HepG2 (cell line): Measurements from ENCODE around the gene POU6F1. TPM values are rescaled to one million over a fixed set of nuclear protein-coding genes. Genes with fewer than 3 reads are reported as not detected.

Experiments used
- ATAC-seq: fragments of 200-7000 bp; cut with Tn5 transposase; 3 replicates; pipeline ENCODE4 v1.9.1; 2020; ENCODE audit warnings: mild to moderate bottlenecking, moderate library complexity
- BruUV-seq: library from RNA; stranded (reverse); fragments of 400-500 nt; replicated peaks from 2 replicates; lab custom pipeline; 2021; lab: Mats Ljungman, UMichigan
- CTCF ChIA-PET: fragments of 300-600 bp; formaldehyde crosslinking; extraction: SDS; loops from one replicate; lab custom pipeline; 2021; ENCODE audit warnings: low total read pairs, inconsistent platforms, low intra/inter-chr PET ratio; lab: Yijun Ruan, JAX
- POLR2A ChIA-PET: fragments of 350-600 bp; sonication (Branson Sonifier 250); formaldehyde crosslinking; loops from one replicate; lab custom pipeline; 2020; ENCODE audit warnings: antibody characterized with exemption, inconsistent platforms; lab: Yijun Ruan, JAX
- DNase-seq: peaks from one replicate; pipeline ENCODE4 v3.0.0-alpha.2; 2015; ENCODE audit warnings: low spot score
- FAIRE-seq: peaks from 3 replicates; lab custom pipeline; 2011; peaks lifted over from hg19 to GRCh38; lab: Jason Lieb, UNC
- H2AFZ ChIP-seq: one replicate; pipeline ENCODE4 v1.6.1; 2011; ENCODE audit warnings: low read length, inconsistent platforms
- H3K27ac ChIP-seq: fragments of 300-600 bp; 3 replicates; pipeline ENCODE4 v1.8.0; 2011; ENCODE audit warnings: mixed run types, mild to moderate bottlenecking, mixed read lengths, low read length, inconsistent platforms; ENCODE audit not compliant: insufficient read depth; ENCODE audit errors: extremely low read length
- H3K27me3 ChIP-seq, 2 experiments: fragments of 200-600 bp in 1 of 2; 2 replicates in 1 of 2; 3 replicates in 1 of 2; pipeline versions ENCODE4 v1.6.0 to v1.8.0; 2011; ENCODE audit warnings: low read length in 2 of 2, mild to moderate bottlenecking in 2 of 2, moderate library complexity in 2 of 2, inconsistent platforms in 1 of 2; ENCODE audit not compliant: insufficient read depth in 2 of 2, control insufficient read depth in 1 of 2
- H3K36me3 ChIP-seq, 2 experiments: fragments of 200-600 bp in 1 of 2; replicated peaks in 1 of 2; 2 replicates in 1 of 2; 3 replicates in 1 of 2; pipeline versions ENCODE4 v1.5.1 to v1.8.0; 2011; ENCODE audit warnings: low read length in 2 of 2, inconsistent platforms in 1 of 2; ENCODE audit not compliant: insufficient read depth in 2 of 2, control insufficient read depth in 1 of 2
- H3K4me1 ChIP-seq: 2 replicates; pipeline ENCODE4 v1.5.1; 2012; ENCODE audit warnings: low read length, inconsistent platforms; ENCODE audit not compliant: insufficient read depth
- H3K4me2 ChIP-seq: 2 replicates; pipeline ENCODE4 v1.6.0; 2011; ENCODE audit warnings: low read depth, low read length, inconsistent platforms
- H3K4me3 ChIP-seq, 3 experiments: fragments of 200-600 bp in 1 of 3; sonication (generic), shearing (Covaris generic) in 1 of 3; replicated peaks in 1 of 3; 2 replicates each; pipeline ENCODE4 v1.5.1; 2011 to 2016; ENCODE audit warnings: low read length in 3 of 3, inconsistent platforms in 2 of 3, low read depth in 2 of 3, mild to moderate bottlenecking in 2 of 3, control low read depth in 1 of 3, mixed read lengths in 1 of 3; ENCODE audit not compliant: insufficient read depth in 1 of 3
- H3K79me2 ChIP-seq: one replicate; pipeline ENCODE4 v1.6.1; 2011; ENCODE audit warnings: low read length, inconsistent platforms; ENCODE audit not compliant: insufficient read depth
- H3K9ac ChIP-seq: 2 replicates; pipeline ENCODE4 v1.6.0; 2011; ENCODE audit warnings: mild to moderate bottlenecking, low read depth, low read length, inconsistent platforms; ENCODE audit not compliant: insufficient read depth
- H3K9me3 ChIP-seq: 2 replicates; pipeline ENCODE4 v1.5.1; 2012; ENCODE audit warnings: mild to moderate bottlenecking, low read length
- H4K20me1 ChIP-seq: 2 replicates; pipeline ENCODE4 v1.6.0; 2011; ENCODE audit warnings: inconsistent platforms, mild to moderate bottlenecking, low read length, moderate library complexity; ENCODE audit not compliant: insufficient read depth
- ARNTL ChIP-seq: sonication (generic); formaldehyde crosslinking; IDR thresholded peaks from 2 replicates; pipeline ENCODE4 v1.4.0; 2020; ENCODE audit warnings: mild to moderate bottlenecking, missing genetic modification reagents
- ELF4 ChIP-seq: sonication (generic); formaldehyde crosslinking; IDR thresholded peaks from 2 replicates; pipeline ENCODE4 v1.5.0; 2020; ENCODE audit warnings: missing genetic modification reagents, mild to moderate bottlenecking, moderate library complexity, borderline replicate concordance
- FOSL1 ChIP-seq: sonication (generic); formaldehyde crosslinking; IDR thresholded peaks from 2 replicates; pipeline ENCODE4 v1.9.0; 2021; ENCODE audit warnings: missing genetic modification reagents, borderline replicate concordance
- FOXA1 ChIP-seq, 2 experiments: fragments of 450-650 bp in 1 of 2; sonication (generic) in 1 of 2; formaldehyde crosslinking in 1 of 2; IDR thresholded peaks; 2 replicates each; pipeline versions ENCODE4 v1.4.0 to v1.6.1; 2016 to 2020; ENCODE audit warnings: missing genetic modification reagents in 1 of 2
- HMG20B ChIP-seq: conservative IDR thresholded peaks from 2 replicates; pipeline ENCODE4 v1.6.1; 2016; ENCODE audit warnings: missing genetic modification reagents, missing compliant biosample characterization
- HNRNPLL ChIP-seq: fragments of 200-400 bp; formaldehyde crosslinking; IDR thresholded peaks from 2 replicates; pipeline ENCODE4 v1.6.1; 2017; ENCODE audit warnings: mild to moderate bottlenecking, low read depth, low read length; ENCODE audit not compliant: poor library complexity, severe bottlenecking
- MAZ ChIP-seq, 2 experiments: sonication (generic) in 1 of 2; formaldehyde crosslinking in 1 of 2; IDR thresholded peaks; 2 replicates each; pipeline versions ENCODE4 v1.5.0 to v1.6.1; 2012 to 2020; ENCODE audit warnings: low read depth in 2 of 2, mild to moderate bottlenecking in 2 of 2, borderline replicate concordance in 1 of 2, improper control_type of control experiment in 1 of 2, low read length in 1 of 2, missing genetic modification reagents in 1 of 2, moderate library complexity in 1 of 2
- NAIF1 ChIP-seq: sonication (generic); formaldehyde crosslinking; IDR thresholded peaks from 2 replicates; pipeline ENCODE4 v1.5.0; 2020; ENCODE audit warnings: mild to moderate bottlenecking, missing genetic modification reagents, borderline replicate concordance
- PHF8 ChIP-seq: sonication (generic); formaldehyde crosslinking; IDR thresholded peaks from 2 replicates; pipeline ENCODE4 v1.5.0; 2020; ENCODE audit warnings: missing genetic modification reagents
- RBM39 ChIP-seq: fragments of 200-400 bp; formaldehyde crosslinking; IDR thresholded peaks from one replicate; pipeline ENCODE4 v1.6.1; 2018; ENCODE audit warnings: antibody characterized with exemption, mild to moderate bottlenecking, low read depth, low read length; ENCODE audit not compliant: poor library complexity, severe bottlenecking
- ZNF768 ChIP-seq: sonication (generic); formaldehyde crosslinking; IDR thresholded peaks from 2 replicates; pipeline ENCODE4 v1.4.0; 2020; ENCODE audit warnings: missing genetic modification reagents
- ZSCAN9 ChIP-seq: IDR thresholded peaks from 2 replicates; pipeline ENCODE4 v1.6.1; 2016; ENCODE audit warnings: borderline replicate concordance
- WGBS: methylation state at CpG from one replicate; pipeline ENCODE4 v1.1.6; 2017; ENCODE audit warnings: low lambda C conversion rate; 5-methylcytosine and 5-hydroxymethylcytosine counted together
- in situ Hi-C: cut with HindIII; loops from 2 replicates; pipeline ENCODE4 v1.10.0; 2017; ENCODE audit warnings: low pct_unique_long_range_greater_than_20kb; ENCODE audit not compliant: extremely low pct_ligation_motif_present
- intact Hi-C: fragments of 100-400 bp; cut with micrococcal nuclease; formaldehyde crosslinking; loops from one replicate; pipeline ENCODE4 v1.10.0; 2022; ENCODE audit not compliant: unreplicated experiment
- polyA plus RNA-seq, 8 experiments: library from polyadenylated mRNA; depleted of rRNA in 3 of 8; stranded (reverse) in 7 of 8; unstranded in 1 of 8; fragments of >200 nt; fragmentation: Illumina TruSeq in 4 of 8; extraction: Trizol in 4 of 8; gene quantifications; 2 replicates each; pipeline versions ENCODE4 v1.2.1 to v1.2.3, GENCODE V29; 2011 to 2016; ENCODE audit warnings: low read depth in 4 of 8, missing spikeins in 1 of 8, mixed read lengths in 1 of 8; ENCODE audit not compliant: insufficient read depth in 1 of 8
- total RNA-seq, 5 experiments: library from RNA; depleted of rRNA; stranded (reverse); fragments of >200 nt; fragmentation: Illumina TruSeq; extraction: Trizol; gene quantifications; 2 replicates each; pipeline ENCODE4 v1.2.3, GENCODE V29; 2016; ENCODE audit warnings: low read depth in 1 of 5
- TF ChIP-seq, protein P1 (sequence below), 2 experiments: sonication (generic) in 1 of 2; formaldehyde crosslinking in 1 of 2; IDR thresholded peaks; 2 replicates each; pipeline versions ENCODE4 v1.4.0 to v1.6.1; 2018 to 2020; ENCODE audit warnings: missing genetic modification reagents in 2 of 2, borderline replicate concordance in 1 of 2, low read depth in 1 of 2, mild to moderate bottlenecking in 1 of 2, missing biosample characterization in 1 of 2
- TF ChIP-seq, protein P2 (sequence below): sonication (generic); formaldehyde crosslinking; IDR thresholded peaks from 2 replicates; pipeline ENCODE4 v1.4.0; 2020; ENCODE audit warnings: low read depth, mild to moderate bottlenecking, missing genetic modification reagents
- TF ChIP-seq, protein P3 (sequence below): sonication (generic); formaldehyde crosslinking; IDR thresholded peaks from 2 replicates; pipeline ENCODE4 v1.4.0; 2020; ENCODE audit warnings: missing genetic modification reagents, borderline replicate concordance

Gene POU6F1
- total and polyA plus RNA-seq, 2 of the 13 experiments (the other 11 are each of a cell fraction or from before 2014, with no cell fraction given) = 0.48 to 0.51 TPM

DNA sequence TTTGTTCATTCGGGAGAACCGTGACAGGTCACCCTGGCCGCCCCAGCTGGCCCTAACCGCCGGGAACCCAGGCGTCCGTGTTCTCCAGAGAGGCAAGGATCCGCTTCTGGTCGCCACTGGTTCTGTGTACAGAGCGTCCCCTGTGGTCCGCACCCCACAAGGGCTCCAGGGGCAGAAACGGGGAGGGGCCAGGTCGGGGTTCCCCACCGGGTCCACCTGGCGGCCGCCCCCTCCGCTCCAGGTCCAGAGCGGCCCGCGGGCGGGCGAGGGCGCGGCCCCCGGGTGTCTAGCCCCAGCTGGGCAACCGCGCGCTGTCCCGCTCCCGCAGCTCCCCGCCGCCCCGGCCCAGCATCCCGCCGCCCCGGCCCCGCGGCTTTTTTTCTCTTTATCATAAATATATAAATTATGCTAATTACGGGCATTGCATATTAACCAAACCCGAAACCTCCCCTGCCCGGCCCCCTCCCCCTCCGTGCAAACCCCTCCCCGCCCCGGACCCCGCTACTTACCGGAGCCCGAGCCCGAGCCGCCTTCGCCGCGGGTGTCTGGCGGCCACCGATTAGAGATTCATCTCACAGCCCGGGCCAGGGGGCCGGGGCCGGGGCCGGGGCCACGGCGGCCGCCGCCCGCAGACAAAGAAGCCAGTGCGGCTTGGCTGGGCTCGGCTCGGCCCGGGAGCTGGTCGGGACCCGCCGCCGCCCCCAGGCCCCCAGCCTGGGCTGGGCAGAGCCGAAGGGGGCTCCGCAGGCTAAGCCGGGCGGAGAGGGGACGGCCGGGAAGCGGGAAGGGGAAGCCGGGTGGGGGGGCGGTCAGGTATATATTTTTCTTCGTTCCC lies 512 bp downstream of the POU6F1 start:
- ATAC-seq = peak; percentile 57
- peak overlapping the region; percentile 99 for H3K4me2 ChIP-seq
- H3K27ac ChIP-seq = no peak overlapping the region
- H4K20me1 ChIP-seq = no peaks in the 10 kb centered on the region
- intact Hi-C loops (no loop called here), in situ Hi-C loops (no loop called here)
- H3K79me2 ChIP-seq = no peaks in the 10 kb centered on the region
- WGBS = 1% methylated on average over 62 of the region's 81 CpGs
- FAIRE-seq = no peak
- ChIA-PET CTCF (no interaction called here), POLR2A (interaction anchor here (0.7 to 2.6 kb wide), 17 partner anchors 13 to 452 kb away, joined by 3 to 43 read pairs (median 5); partner anchors contain the start of genes CSRNP2, DAZAP2 and TFCP2)
- H2AFZ ChIP-seq = no peak overlapping the region
- peak overlapping the region; percentile 65; the same call in 1 of the 2 replicates for H3K9ac ChIP-seq
- no peaks in the 10 kb centered on the region for H3K36me3 ChIP-seq
- no peak for DNase-seq
- H3K4me3 ChIP-seq = peak overlapping the region; percentile 71 to 79 (median 73); a peak in 5 of 6 replicates
- no peaks in the 10 kb centered on the region; a peak in 1 of 5 replicates for H3K27me3 ChIP-seq
- BruUV-seq = no TSS peak
- no peaks in the 10 kb centered on the region for H3K9me3 ChIP-seq
- peaks cover 16% of the 10 kb centered on the region for H3K4me1 ChIP-seq
- no peak for TF ChIP-seq ELF4 (CRISPR knock-in tag)
- TF ChIP-seq ZNF768 (CRISPR knock-in tag) = 0 out of 2 replicates have a peak, but pooled peaks have one; percentile 20
- peak; percentile 26 for TF ChIP-seq HNRNPLL
- TF ChIP-seq, protein P1, sequence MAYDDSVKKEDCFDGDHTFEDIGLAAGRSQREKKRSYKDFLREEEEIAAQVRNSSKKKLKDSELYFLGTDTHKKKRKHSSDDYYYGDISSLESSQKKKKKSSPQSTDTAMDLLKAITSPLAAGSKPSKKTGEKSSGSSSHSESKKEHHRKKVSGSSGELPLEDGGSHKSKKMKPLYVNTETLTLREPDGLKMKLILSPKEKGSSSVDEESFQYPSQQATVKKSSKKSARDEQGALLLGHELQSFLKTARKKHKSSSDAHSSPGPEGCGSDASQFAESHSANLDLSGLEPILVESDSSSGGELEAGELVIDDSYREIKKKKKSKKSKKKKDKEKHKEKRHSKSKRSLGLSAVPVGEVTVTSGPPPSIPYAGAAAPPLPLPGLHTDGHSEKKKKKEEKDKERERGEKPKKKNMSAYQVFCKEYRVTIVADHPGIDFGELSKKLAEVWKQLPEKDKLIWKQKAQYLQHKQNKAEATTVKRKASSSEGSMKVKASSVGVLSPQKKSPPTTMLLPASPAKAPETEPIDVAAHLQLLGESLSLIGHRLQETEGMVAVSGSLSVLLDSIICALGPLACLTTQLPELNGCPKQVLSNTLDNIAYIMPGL (CRISPR knock-in tag; IDR thresholded peaks at IDR 0.05; ENCODE audit: borderline replicate concordance in 1 of 2, low read depth in 1 of 2) = peak in 1 of 2 experiments; percentile 54; a peak in 1 of 4 replicates
- TF ChIP-seq ZSCAN9 (CRISPR knock-in tag) = no peak
- TF ChIP-seq ARNTL (CRISPR knock-in tag) = no peak
- TF ChIP-seq FOXA1 (IDR thresholded peaks at IDR 0.05) = no peak
- peak; percentile 21; the same call in 1 of the 2 replicates for TF ChIP-seq FOXA1 (CRISPR knock-in tag; IDR thresholded peaks at IDR 0.05)
- TF ChIP-seq PHF8 (CRISPR knock-in tag) = peak; percentile 44; the same call in 1 of the 2 replicates
- no peak for TF ChIP-seq MAZ (IDR thresholded peaks at IDR 0.05; ENCODE audit: borderline replicate concordance, low read depth, low read length)
- 0 out of 2 replicates have a peak, but pooled peaks have one; percentile 31 for TF ChIP-seq MAZ (CRISPR knock-in tag; IDR thresholded peaks at IDR 0.05; ENCODE audit: low read depth)
- no peak for TF ChIP-seq HMG20B
- TF ChIP-seq RBM39 = peak; percentile 20
- TF ChIP-seq, protein P2, sequence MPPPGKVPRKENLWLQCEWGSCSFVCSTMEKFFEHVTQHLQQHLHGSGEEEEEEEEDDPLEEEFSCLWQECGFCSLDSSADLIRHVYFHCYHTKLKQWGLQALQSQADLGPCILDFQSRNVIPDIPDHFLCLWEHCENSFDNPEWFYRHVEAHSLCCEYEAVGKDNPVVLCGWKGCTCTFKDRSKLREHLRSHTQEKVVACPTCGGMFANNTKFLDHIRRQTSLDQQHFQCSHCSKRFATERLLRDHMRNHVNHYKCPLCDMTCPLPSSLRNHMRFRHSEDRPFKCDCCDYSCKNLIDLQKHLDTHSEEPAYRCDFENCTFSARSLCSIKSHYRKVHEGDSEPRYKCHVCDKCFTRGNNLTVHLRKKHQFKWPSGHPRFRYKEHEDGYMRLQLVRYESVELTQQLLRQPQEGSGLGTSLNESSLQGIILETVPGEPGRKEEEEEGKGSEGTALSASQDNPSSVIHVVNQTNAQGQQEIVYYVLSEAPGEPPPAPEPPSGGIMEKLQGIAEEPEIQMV (CRISPR knock-in tag) = peak; percentile 62; the same call in 1 of the 2 replicates
- TF ChIP-seq, protein P3, sequence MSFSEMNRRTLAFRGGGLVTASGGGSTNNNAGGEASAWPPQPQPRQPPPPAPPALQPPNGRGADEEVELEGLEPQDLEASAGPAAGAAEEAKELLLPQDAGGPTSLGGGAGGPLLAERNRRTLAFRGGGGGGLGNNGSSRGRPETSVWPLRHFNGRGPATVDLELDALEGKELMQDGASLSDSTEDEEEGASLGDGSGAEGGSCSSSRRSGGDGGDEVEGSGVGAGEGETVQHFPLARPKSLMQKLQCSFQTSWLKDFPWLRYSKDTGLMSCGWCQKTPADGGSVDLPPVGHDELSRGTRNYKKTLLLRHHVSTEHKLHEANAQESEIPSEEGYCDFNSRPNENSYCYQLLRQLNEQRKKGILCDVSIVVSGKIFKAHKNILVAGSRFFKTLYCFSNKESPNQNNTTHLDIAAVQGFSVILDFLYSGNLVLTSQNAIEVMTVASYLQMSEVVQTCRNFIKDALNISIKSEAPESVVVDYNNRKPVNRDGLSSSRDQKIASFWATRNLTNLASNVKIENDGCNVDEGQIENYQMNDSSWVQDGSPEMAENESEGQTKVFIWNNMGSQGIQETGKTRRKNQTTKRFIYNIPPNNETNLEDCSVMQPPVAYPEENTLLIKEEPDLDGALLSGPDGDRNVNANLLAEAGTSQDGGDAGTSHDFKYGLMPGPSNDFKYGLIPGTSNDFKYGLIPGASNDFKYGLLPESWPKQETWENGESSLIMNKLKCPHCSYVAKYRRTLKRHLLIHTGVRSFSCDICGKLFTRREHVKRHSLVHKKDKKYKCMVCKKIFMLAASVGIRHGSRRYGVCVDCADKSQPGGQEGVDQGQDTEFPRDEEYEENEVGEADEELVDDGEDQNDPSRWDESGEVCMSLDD (CRISPR knock-in tag) = peak; percentile 73; the same call in 1 of the 2 replicates
- no peak for TF ChIP-seq FOSL1
- no peak for TF ChIP-seq NAIF1 (CRISPR knock-in tag)
